Uterus (tissue), 4 donors: ENCODE data around the gene TOX2. TPM values are rescaled to one million over a fixed set of nuclear protein-coding genes. Genes with fewer than 3 reads are reported as not detected.

Source experiments
- DNase-seq, 2 donors: peaks; one replicate each; pipeline ENCODE4 v3.0.0-alpha.2; 2019 to 2020
- H3K27ac ChIP-seq, 2 donors: fragments of 200-600 bp; sonication (generic); 1 replicate in 1 of 2; 2 replicates in 1 of 2; pipeline ENCODE4 v1.5.1; 2016 to 2018
- H3K27me3 ChIP-seq, 2 donors: fragments of 200-600 bp; sonication (generic); one replicate each; pipeline ENCODE4 v1.5.1; 2018 to 2019; ENCODE audit warnings: control low read depth in 1 of 2
- H3K36me3 ChIP-seq, 2 donors: fragments of 200-600 bp; sonication (generic); one replicate each; pipeline ENCODE4 v1.5.1; 2019; ENCODE audit warnings: control low read depth in 1 of 2
- H3K4me1 ChIP-seq, 2 donors: fragments of 200-600 bp; sonication (generic); one replicate each; pipeline ENCODE4 v1.5.1; 2018 to 2019; ENCODE audit warnings: control low read depth in 1 of 2
- H3K4me3 ChIP-seq, 2 donors: fragments of 200-600 bp; sonication (generic); 1 replicate in 1 of 2; 2 replicates in 1 of 2; pipeline ENCODE4 v1.5.1; 2018 to 2019; ENCODE audit warnings: mild to moderate bottlenecking in 1 of 2
- H3K9me3 ChIP-seq, 2 donors: fragments of 200-600 bp; sonication (generic); one replicate each; pipeline ENCODE4 v1.5.1; 2019; ENCODE audit warnings: control low read depth in 1 of 2
- POLR2A ChIP-seq, 2 donors: fragments of 450-650 bp; IDR thresholded peaks; one replicate each; pipeline ENCODE4 v1.6.1; 2016; ENCODE audit warnings: antibody characterized with exemption in 2 of 2, mild to moderate bottlenecking in 1 of 2, moderate library complexity in 1 of 2
- intact Hi-C: fragments of 100-400 bp; cut with DNase I; formaldehyde crosslinking; loops from one replicate; pipeline ENCODE4 v1.15.1; 2023; ENCODE audit warnings: low total_unique reads
- total RNA-seq, 4 donors: library from RNA; depleted of rRNA in 3 of 4; stranded (reverse); fragments of >200 nt in 3 of 4; gene quantifications; one replicate each; pipeline versions ENCODE4 v1.1.0 to v1.2.4, GENCODE V29; 2014 to 2023
- TF ChIP-seq, protein P1 (sequence below), 4 experiments: fragments of 200-600 bp in 2 of 4; fragments of 450-650 bp in 2 of 4; sonication (generic) in 2 of 4; IDR thresholded peaks; one replicate each; pipeline ENCODE4 v1.5.1; 2016 to 2019; ENCODE audit warnings: antibody characterized with exemption in 4 of 4, mild to moderate bottlenecking in 2 of 4, moderate library complexity in 1 of 4
- donor health status: DM: yes; HTN: yes; CAD: no.

TOX2 gene
- total RNA-seq, 4 donors from 2014 or later: 0.26 to 4.8 (median 0.28) TPM; not detected in 1

DNA sequence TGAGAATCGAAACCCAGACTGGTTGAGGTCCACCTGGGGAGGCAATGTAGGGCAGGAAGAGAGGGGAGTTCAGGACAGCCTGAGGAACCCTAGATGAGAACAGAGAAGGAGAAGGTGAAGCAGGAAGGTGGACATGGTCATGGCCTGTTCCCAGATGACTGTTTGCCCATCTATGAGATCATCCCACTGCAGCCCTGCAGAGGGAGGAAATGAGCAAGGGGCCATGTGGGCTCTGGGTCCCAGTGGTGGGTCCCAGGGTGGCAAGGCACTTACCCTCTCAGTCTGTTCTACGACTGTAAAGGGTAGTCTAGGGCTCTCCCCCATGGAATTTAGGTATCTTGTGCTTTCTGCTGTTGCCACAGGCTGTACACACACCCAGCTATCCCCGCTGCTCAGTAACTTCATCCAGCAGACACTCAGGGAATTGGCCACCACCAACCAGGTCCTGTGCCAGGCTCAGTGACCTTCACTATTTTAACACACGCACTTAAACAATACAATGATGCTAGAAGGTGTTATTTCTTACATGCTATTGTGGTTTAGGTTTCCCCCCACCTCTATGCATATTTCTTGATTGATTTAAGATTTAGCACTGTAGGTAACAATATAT, 89.8 kb downstream of the TOX2 start:
- TF ChIP-seq, protein P1, sequence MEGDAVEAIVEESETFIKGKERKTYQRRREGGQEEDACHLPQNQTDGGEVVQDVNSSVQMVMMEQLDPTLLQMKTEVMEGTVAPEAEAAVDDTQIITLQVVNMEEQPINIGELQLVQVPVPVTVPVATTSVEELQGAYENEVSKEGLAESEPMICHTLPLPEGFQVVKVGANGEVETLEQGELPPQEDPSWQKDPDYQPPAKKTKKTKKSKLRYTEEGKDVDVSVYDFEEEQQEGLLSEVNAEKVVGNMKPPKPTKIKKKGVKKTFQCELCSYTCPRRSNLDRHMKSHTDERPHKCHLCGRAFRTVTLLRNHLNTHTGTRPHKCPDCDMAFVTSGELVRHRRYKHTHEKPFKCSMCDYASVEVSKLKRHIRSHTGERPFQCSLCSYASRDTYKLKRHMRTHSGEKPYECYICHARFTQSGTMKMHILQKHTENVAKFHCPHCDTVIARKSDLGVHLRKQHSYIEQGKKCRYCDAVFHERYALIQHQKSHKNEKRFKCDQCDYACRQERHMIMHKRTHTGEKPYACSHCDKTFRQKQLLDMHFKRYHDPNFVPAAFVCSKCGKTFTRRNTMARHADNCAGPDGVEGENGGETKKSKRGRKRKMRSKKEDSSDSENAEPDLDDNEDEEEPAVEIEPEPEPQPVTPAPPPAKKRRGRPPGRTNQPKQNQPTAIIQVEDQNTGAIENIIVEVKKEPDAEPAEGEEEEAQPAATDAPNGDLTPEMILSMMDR (IDR thresholded peaks at IDR 0.05): no peak
- TF ChIP-seq POLR2A (IDR thresholded peaks at IDR 0.05): no peak
- Histone ChIP-seq H3K4me3 (no peak overlapping the region), H3K36me3 (no peaks in the 10 kb centered on the region), H3K27ac (no peak overlapping the region), H3K9me3 (no peaks in the 10 kb centered on the region), H3K27me3 (no peaks in the 10 kb centered on the region), H3K4me1 (no peaks in the 10 kb centered on the region)
- intact Hi-C loops: no loop called here
- no peak for DNase-seq

DNA sequence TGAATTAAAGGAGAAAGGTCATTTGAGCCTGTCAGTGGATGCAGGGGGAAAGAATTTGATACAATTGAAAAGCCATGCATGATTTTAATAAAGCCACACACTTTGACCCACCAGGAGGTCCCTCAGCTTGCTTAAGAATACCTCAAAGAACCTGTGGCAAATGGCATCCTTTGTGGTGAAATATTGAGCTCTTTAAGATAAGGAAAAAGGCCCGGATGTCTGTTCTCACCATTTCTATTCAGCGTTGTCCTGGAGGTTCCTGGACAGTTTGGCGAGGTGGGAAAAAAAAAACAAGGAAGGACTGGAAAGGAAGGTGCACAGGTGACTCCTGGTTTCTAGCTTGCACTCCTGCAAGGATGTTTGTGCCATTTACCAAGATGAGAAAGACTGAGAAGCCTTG, 91.0 kb downstream of the TOX2 start:
- intact Hi-C loops: no loop called here
- H3K36me3 ChIP-seq: no peaks in the 10 kb centered on the region
- no peak for TF ChIP-seq POLR2A (IDR thresholded peaks at IDR 0.05)
- TF ChIP-seq, protein P1 (IDR thresholded peaks at IDR 0.05): no peak
- H3K27ac ChIP-seq: no peak overlapping the region
- no peaks in the 10 kb centered on the region for H3K4me1 ChIP-seq
- no peaks in the 10 kb centered on the region for H3K27me3 ChIP-seq
- DNase-seq: no peak
- H3K4me3 ChIP-seq: no peak overlapping the region
- no peaks in the 10 kb centered on the region for H3K9me3 ChIP-seq

DNA sequence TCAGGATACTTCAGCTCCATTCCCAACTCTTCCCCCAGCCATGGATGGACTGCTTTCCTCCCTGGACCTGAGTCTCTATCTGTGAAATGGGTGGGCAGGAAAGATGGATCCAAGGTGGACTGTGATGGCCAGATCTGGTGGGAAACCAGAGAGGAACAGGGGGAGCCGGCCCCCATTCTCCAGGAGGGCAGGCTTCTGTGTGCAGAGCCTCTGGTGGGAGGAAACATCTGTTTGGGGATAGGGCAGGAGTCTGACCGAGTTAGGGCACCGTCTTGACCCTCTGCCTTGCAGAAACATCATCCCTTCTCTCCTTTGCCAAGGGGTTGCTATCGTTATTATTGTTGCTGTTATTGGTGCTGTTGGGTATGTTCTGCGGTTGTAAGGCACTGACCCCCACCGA, 91.5 kb downstream of the TOX2 start:
- intact Hi-C loops: no loop called here

DNA sequence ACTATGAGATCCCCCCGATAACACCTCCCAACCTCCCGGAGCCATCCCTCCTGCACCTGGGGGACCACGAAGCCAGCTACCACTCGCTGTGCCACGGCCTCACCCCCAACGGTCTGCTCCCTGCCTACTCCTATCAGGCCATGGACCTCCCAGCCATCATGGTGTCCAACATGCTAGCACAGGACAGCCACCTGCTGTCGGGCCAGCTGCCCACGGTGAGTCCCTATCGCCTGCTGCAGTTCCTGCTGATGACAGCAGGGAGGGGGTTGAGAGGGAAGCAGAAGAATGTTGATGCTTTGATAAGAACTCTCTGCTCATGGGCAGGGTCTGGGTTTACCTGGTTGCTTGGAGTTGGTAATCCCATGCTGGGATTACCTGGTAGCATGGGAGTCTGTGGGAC, 91.9 kb downstream of the TOX2 start:
- H3K36me3 ChIP-seq: no peaks in the 10 kb centered on the region
- TF ChIP-seq, protein P1 (IDR thresholded peaks at IDR 0.05): no peak
- TF ChIP-seq POLR2A (IDR thresholded peaks at IDR 0.05): no peak
- no peaks in the 10 kb centered on the region for H3K9me3 ChIP-seq
- no peak for DNase-seq
- no peaks in the 10 kb centered on the region for H3K4me1 ChIP-seq
- no peak overlapping the region for H3K4me3 ChIP-seq
- intact Hi-C loops: no loop called here
- H3K27me3 ChIP-seq: no peaks in the 10 kb centered on the region
- H3K27ac ChIP-seq: no peak overlapping the region

More for the DNA sequence above, 91.5 kb downstream of the TOX2 start:
- no peaks in the 10 kb centered on the region for H3K4me1 ChIP-seq
- H3K9me3 ChIP-seq: no peaks in the 10 kb centered on the region
- DNase-seq: no peak
- no peak overlapping the region for H3K4me3 ChIP-seq
- TF ChIP-seq POLR2A (IDR thresholded peaks at IDR 0.05): no peak
- TF ChIP-seq, protein P1 (IDR thresholded peaks at IDR 0.05): no peak
- H3K27ac ChIP-seq: no peak overlapping the region
- no peaks in the 10 kb centered on the region for H3K27me3 ChIP-seq
- H3K36me3 ChIP-seq: no peaks in the 10 kb centered on the region

DNA sequence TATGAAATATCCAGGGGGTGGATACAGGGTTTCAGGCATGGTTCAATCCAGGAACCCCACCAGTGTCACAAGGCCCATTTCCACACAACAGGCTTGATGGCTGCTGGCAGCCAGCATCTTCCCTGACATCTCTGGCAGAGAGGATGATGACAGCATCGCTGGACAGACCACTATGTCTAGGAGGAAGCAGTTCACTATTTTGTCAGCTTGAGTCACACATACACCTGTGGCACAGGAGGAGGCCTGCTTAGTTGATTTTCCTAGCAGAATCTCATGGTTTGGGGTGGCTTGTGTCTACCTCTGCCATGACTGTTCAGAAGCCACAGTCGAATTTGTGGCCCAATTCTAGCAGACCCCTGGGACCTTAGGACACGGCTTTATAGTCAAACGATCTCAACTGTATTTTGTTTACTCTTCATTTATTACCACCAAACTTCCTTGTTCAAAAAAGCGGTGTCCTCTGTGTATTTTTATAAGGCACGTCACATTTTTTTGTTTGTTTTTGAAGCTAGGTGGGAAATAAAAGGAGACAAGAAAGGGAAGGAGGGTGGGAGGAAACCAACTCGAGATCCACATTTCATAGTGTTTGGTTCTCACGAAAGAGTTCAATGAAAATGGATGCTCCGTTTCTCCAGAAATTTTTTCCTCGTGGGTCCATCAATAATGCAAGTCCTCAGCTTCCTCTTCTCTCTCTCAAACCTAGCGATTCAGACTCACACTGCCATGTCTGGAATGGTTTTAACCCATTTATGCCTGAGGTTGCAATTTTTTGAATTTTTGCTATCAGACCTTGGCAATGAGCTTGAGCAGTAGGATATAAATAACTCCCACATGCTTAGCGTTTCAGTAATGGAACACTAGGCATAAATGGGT, 94.4 kb downstream of the TOX2 start:
- no peaks in the 10 kb centered on the region for H3K4me1 ChIP-seq
- no peak overlapping the region for H3K27ac ChIP-seq
- no peaks in the 10 kb centered on the region for H3K36me3 ChIP-seq
- no peak for TF ChIP-seq POLR2A (IDR thresholded peaks at IDR 0.05)
- TF ChIP-seq, protein P1 (IDR thresholded peaks at IDR 0.05): no peak
- H3K27me3 ChIP-seq: no peaks in the 10 kb centered on the region
- H3K4me3 ChIP-seq: no peak overlapping the region
- no peaks in the 10 kb centered on the region for H3K9me3 ChIP-seq
- DNase-seq: no peak
- intact Hi-C loops: no loop called here
